ENCODE results near the gene RET.

- no peak for TF ChIP-seq POLR2AphosphoS5 (IDR thresholded peaks at IDR 0.05)
- TF ChIP-seq, protein P1, sequence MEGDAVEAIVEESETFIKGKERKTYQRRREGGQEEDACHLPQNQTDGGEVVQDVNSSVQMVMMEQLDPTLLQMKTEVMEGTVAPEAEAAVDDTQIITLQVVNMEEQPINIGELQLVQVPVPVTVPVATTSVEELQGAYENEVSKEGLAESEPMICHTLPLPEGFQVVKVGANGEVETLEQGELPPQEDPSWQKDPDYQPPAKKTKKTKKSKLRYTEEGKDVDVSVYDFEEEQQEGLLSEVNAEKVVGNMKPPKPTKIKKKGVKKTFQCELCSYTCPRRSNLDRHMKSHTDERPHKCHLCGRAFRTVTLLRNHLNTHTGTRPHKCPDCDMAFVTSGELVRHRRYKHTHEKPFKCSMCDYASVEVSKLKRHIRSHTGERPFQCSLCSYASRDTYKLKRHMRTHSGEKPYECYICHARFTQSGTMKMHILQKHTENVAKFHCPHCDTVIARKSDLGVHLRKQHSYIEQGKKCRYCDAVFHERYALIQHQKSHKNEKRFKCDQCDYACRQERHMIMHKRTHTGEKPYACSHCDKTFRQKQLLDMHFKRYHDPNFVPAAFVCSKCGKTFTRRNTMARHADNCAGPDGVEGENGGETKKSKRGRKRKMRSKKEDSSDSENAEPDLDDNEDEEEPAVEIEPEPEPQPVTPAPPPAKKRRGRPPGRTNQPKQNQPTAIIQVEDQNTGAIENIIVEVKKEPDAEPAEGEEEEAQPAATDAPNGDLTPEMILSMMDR (IDR thresholded peaks at IDR 0.05): no peak
- no peak for TF ChIP-seq EP300 (IDR thresholded peaks at IDR 0.05)
Observed at GRCh38 chr10:43050011-43050410, 26.9 kb upstream of the RET start.
